Activated CD4-positive, alpha-beta T cell treated with anti-CD3 and anti-CD28 coated beads, Interleukin-2, amount 10 ng/mL, durations not matched to agents 7 days and 5 days (primary cell): ENCODE data around the gene TEX53. TPM values are rescaled to one million over a fixed set of nuclear protein-coding genes. Genes with fewer than 3 reads are reported as not detected.

Experiments used
- CTCF ChIA-PET: fragments of 350-600 bp; sonication (Branson Sonifier 250); formaldehyde crosslinking; loops from one replicate; lab custom pipeline; 2021; ENCODE audit warnings: antibody characterized with exemption; lab: Charles Lee
- POLR2A ChIA-PET: fragments of 350-600 bp; sonication (Branson Sonifier 250); formaldehyde crosslinking; loops from one replicate; lab custom pipeline; 2021; ENCODE audit warnings: antibody characterized with exemption; lab: Charles Lee
- DNase-seq: peaks from one replicate; pipeline ENCODE4 v3.0.0-alpha.2; 2020
- H3K27ac Mint-ChIP-seq: one replicate; pipeline ENCODE4 v1.8.0; 2021; ENCODE audit warnings: mild to moderate bottlenecking, moderate library complexity, mixed read lengths
- H3K27me3 Mint-ChIP-seq: one replicate; pipeline ENCODE4 v1.8.0; 2021; ENCODE audit warnings: mixed read lengths
- H3K36me3 Mint-ChIP-seq: one replicate; pipeline ENCODE4 v1.8.0; 2021; ENCODE audit warnings: low read depth, mixed read lengths
- H3K4me1 Mint-ChIP-seq: one replicate; pipeline ENCODE4 v1.8.0; 2021; ENCODE audit warnings: mixed read lengths
- H3K4me3 Mint-ChIP-seq: one replicate; pipeline ENCODE4 v1.8.0; 2021; ENCODE audit warnings: mild to moderate bottlenecking, moderate library complexity, mixed read lengths
- H3K9me3 Mint-ChIP-seq: one replicate; pipeline ENCODE4 v1.8.0; 2021; ENCODE audit warnings: mixed read lengths
- total RNA-seq, 2 experiments: library from RNA; stranded (reverse); gene quantifications; one replicate each; pipeline ENCODE4 v1.2.3, GENCODE V29; 2021

The TEX53 gene
- total RNA-seq, 2 experiments from 2014 or later: not detected

DNA sequence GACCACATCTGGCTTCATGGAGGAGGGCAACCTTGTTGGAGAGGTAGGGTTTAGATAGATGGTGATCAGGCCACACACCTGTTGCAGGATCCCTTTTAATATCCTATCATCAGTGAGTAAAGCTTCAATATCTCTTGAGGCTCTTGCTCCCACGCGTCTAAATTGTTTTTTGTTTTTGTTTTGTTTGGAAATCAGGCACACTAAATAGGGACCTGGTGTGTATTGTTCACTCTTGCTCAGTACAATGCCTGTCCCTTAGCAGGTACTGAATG is 49.1 kb downstream of the TEX53 start:
- Mint-ChIP-seq H3K36me3 (peaks cover 10% of the 10 kb centered on the region), H3K4me1 (peaks cover 32% of the 10 kb centered on the region)
- CTCF ChIA-PET: interaction anchor here (0.7 to 1.2 kb wide), 2 partner anchors 9 to 219 kb away, joined by 3 to 5 read pairs; no protein-coding TSS in a partner anchor

DNA sequence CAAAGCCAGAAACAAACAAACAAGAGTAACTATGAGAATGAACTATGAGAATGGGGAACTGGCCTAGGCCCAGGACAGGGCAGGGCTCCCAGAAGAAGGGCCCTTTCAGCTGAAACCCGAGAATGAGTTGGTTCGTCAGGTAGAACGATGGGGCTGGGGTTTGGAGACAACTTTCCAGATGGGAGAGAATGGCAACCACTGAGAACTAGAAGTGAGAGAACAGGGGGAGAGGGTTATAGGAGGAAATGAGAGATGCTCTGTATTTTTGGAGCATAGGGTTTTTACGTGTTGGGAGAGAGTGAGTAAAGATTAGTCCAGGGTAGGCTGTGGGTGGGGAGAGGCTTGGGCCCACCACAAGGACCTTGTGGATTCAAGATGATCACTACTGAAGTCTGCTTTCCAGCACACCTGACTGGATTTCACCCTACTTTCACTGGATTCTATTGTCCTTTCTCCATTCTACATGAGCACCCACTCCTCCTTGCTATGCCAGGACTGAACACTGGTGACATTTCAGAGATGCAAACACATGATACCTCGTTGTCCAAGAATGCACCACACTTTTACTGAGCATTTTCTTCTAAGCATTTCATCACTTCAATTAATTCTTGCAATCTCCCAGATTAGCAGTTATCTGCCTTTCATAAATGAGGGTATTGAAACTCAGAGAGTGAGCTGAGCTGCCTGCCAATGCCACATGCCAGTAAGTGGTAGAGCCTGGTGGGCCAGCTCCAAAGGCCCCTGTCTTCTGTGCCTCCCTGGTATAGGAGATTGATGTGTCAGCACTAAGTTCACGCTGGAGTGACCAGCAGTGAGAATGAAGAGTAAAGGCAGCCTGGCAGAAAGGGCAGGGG is 49.7 kb downstream of the TEX53 start:
- POLR2A ChIA-PET: no interaction called here
- Mint-ChIP-seq H3K36me3 (peaks cover 6% of the 10 kb centered on the region), H3K27ac (peak overlapping the region; percentile 78), H3K27me3 (no peaks in the 10 kb centered on the region), H3K4me1 (peaks cover 26% of the 10 kb centered on the region), H3K4me3 (no peak overlapping the region), H3K9me3 (no peaks in the 10 kb centered on the region)
- no peak for DNase-seq
- CTCF ChIA-PET: interaction anchor here (0.7 to 2.9 kb wide), 3 partner anchors 8 to 45 kb away, joined by 3 to 22 read pairs (median 3); no protein-coding TSS in a partner anchor

More for the DNA sequence above, 49.1 kb downstream of the TEX53 start:
- H3K9me3 Mint-ChIP-seq: no peaks in the 10 kb centered on the region
- H3K27ac Mint-ChIP-seq: no peak overlapping the region
- POLR2A ChIA-PET: no interaction called here
- H3K4me3 Mint-ChIP-seq: no peak overlapping the region
- H3K27me3 Mint-ChIP-seq: no peaks in the 10 kb centered on the region
- no peak for DNase-seq

DNA sequence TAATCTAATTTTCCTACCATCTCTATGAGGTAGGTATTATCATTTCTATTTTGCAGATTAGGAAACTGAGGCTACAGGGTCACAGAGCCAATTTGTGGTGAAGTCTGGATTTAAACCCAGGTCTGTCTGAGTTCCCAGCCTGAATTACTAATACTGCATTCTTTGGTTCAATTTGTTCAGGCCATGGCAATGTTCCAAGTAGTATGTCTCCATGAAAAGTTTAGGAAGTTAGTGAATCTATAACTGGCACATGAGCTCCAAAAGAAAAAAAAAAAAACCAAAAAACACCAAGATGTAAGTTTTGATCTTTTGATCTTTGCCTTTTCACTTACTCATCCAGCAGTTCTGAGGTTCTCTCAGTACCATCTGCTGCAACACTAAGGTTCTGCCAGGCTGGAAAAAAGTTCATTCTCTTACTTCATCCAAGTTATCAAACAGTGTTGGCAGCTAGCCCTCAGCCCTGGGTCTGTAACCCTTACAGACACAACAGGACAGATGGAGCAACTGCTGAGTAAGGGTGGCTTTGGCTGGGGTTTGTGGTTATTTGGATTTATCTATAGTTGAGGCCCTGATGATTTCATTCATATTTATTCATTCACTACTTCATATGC is 50.9 kb downstream of the TEX53 start:
- Mint-ChIP-seq H3K9me3 (peaks cover 7% of the 10 kb centered on the region), H3K4me3 (no peak overlapping the region), H3K27ac (no peak overlapping the region), H3K27me3 (no peaks in the 10 kb centered on the region), H3K4me1 (peaks cover 15% of the 10 kb centered on the region), H3K36me3 (peaks cover 13% of the 10 kb centered on the region)
- DNase-seq: no peak
- ChIA-PET POLR2A (interaction anchor here (0.6 kb wide), 1 partner anchor 1044 kb away, joined by 3 read pairs; no protein-coding TSS in a partner anchor), CTCF (interaction anchor here (0.6 to 2.9 kb wide), 5 partner anchors 10 to 46 kb away, joined by 3 to 22 read pairs (median 4); partner anchors contain the start of gene ATP6V1G1)

Other genes starting within 250 kb of the TEX53 start
- gene WHRN, start 152.3 kb downstream of the TEX53 start, total RNA-seq: 1 to 10 TPM in 1 of 2 experiments, under 1 TPM in 1; 0.64 to 1.2 TPM
- gene ATP6V1G1, start 70.0 kb downstream of the TEX53 start, total RNA-seq: 10 to 100 TPM; 89.0 to 94.8 TPM
- gene TMEM268, start 46.5 kb downstream of the TEX53 start, total RNA-seq: 10 to 100 TPM; 26.4 to 31.5 TPM
- under 1 TPM; 0.83 to 0.97 TPM for gene TEX48, start 24.4 kb upstream of the TEX53 start, total RNA-seq
- 1 to 10 TPM; 2.0 to 2.5 TPM for gene TNFSF15, start 148.2 kb upstream of the TEX53 start, total RNA-seq